Endothelial cell of umbilical vein (primary cell): ENCODE results near the gene ALK. TPM values are rescaled to one million over a fixed set of nuclear protein-coding genes. Genes with fewer than 3 reads are reported as not detected.

Experiments
- BruUV-seq: library from RNA; stranded (reverse); fragments of 400-500 nt; replicated peaks from 2 replicates; lab custom pipeline; 2021; lab: Mats Ljungman, UMichigan
- CTCF ChIA-PET: fragments of 300-600, 350-600 bp; sonication (Branson Sonifier 250); formaldehyde crosslinking; loops from one replicate; lab custom pipeline; 2021; ENCODE audit warnings: antibody characterized with exemption, inconsistent platforms; lab: Charles Lee
- POLR2A ChIA-PET: fragments of 300-600, 350-600 bp; sonication (Branson Sonifier 250); formaldehyde crosslinking; loops from one replicate; lab custom pipeline; 2021; ENCODE audit warnings: antibody characterized with exemption, inconsistent platforms; lab: Charles Lee
- DNase-seq: peaks from one replicate; pipeline ENCODE4 v3.0.0-alpha.2; 2011; ENCODE audit warnings: low read depth, low spot score
- FAIRE-seq: peaks from 2 replicates; lab custom pipeline; 2011; peaks lifted over from hg19 to GRCh38; lab: Jason Lieb, UNC
- H2AFZ ChIP-seq: 2 replicates; pipeline ENCODE4 v1.6.0; 2012; ENCODE audit warnings: low read depth, low read length, control low read depth, inconsistent platforms
- H3K27ac ChIP-seq: 2 replicates; pipeline ENCODE4 v1.5.1; 2011; ENCODE audit warnings: low read depth, mild to moderate bottlenecking, control low read depth, low read length, moderate library complexity; ENCODE audit not compliant: insufficient read depth
- H3K27me3 ChIP-seq, 2 experiments: 2 replicates each; pipeline versions ENCODE4 v1.6.0 to v1.6.1; 2011; ENCODE audit warnings: low read length in 2 of 2, mixed read lengths in 1 of 2; ENCODE audit not compliant: control insufficient read depth in 2 of 2, insufficient read depth in 2 of 2
- H3K36me3 ChIP-seq, 2 experiments: 2 replicates in 1 of 2; 3 replicates in 1 of 2; pipeline ENCODE4 v1.5.1; 2011; ENCODE audit warnings: low read length in 2 of 2, mild to moderate bottlenecking in 1 of 2, moderate library complexity in 1 of 2; ENCODE audit not compliant: control insufficient read depth in 2 of 2, insufficient read depth in 2 of 2; ENCODE audit errors: extremely low read depth in 1 of 2
- H3K4me1 ChIP-seq: 3 replicates; pipeline ENCODE4 v1.5.1; 2011; ENCODE audit warnings: mild to moderate bottlenecking, low read length; ENCODE audit not compliant: control insufficient read depth, insufficient read depth; ENCODE audit errors: extremely low read depth
- H3K4me2 ChIP-seq: 2 replicates; pipeline ENCODE4 v1.6.1; 2011; ENCODE audit warnings: low read length, control low read depth, mixed read lengths; ENCODE audit not compliant: insufficient read depth
- H3K4me3 ChIP-seq, 3 experiments: fragments of 200-600 bp in 1 of 3; sonication (generic), shearing (Covaris generic) in 1 of 3; replicated peaks in 1 of 3; 2 replicates each; pipeline ENCODE4 v1.5.1; 2011 to 2016; ENCODE audit warnings: control low read depth in 3 of 3, low read length in 3 of 3, mild to moderate bottlenecking in 2 of 3, inconsistent platforms in 1 of 3, low read depth in 1 of 3, moderate library complexity in 1 of 3; ENCODE audit not compliant: insufficient read depth in 1 of 3
- H3K79me2 ChIP-seq: 2 replicates; pipeline ENCODE4 v1.6.0; 2012; ENCODE audit warnings: low read length, inconsistent platforms; ENCODE audit not compliant: control insufficient read depth, insufficient read depth
- H3K9ac ChIP-seq: replicated peaks from 2 replicates; pipeline ENCODE3; 2011; ENCODE audit warnings: low read length, control low read depth; ENCODE audit not compliant: insufficient read depth; ENCODE audit errors: extremely low read depth
- H3K9me1 ChIP-seq: replicated peaks from 3 replicates; pipeline ENCODE4 v1.6.0; 2011; ENCODE audit warnings: mild to moderate bottlenecking, low read length; ENCODE audit not compliant: control insufficient read depth, insufficient read depth; ENCODE audit errors: extremely low read depth
- H3K9me3 ChIP-seq: replicated peaks from 2 replicates; pipeline ENCODE4 v1.5.1; 2012; ENCODE audit warnings: low read length, inconsistent platforms; ENCODE audit not compliant: control insufficient read depth, insufficient read depth
- H4K20me1 ChIP-seq: replicated peaks from 2 replicates; pipeline ENCODE3; 2011; ENCODE audit warnings: mild to moderate bottlenecking, low read length; ENCODE audit not compliant: control insufficient read depth, insufficient read depth; ENCODE audit errors: extremely low read depth
- CTCF ChIP-seq, 2 donors: IDR thresholded peaks; 1 replicate in 1 of 2; 2 replicates in 1 of 2; pipeline ENCODE4 v1.5.1; 2011; ENCODE audit warnings: low read length in 2 of 2, mild to moderate bottlenecking in 2 of 2, moderate library complexity in 2 of 2, control low read depth in 1 of 2, inconsistent platforms in 1 of 2, low read depth in 1 of 2; ENCODE audit not compliant: insufficient read depth in 1 of 2; ENCODE audit errors: extremely low read depth in 1 of 2
- EZH2 ChIP-seq: IDR thresholded peaks from 2 replicates; pipeline ENCODE4 v1.6.1; 2012; ENCODE audit warnings: borderline replicate concordance, low read depth, mild to moderate bottlenecking, moderate library complexity, low read length, inconsistent platforms; ENCODE audit not compliant: severe bottlenecking
- FOS ChIP-seq: IDR thresholded peaks from 2 replicates; pipeline ENCODE4 v1.6.1; 2011; ENCODE audit warnings: mild to moderate bottlenecking, low read length, moderate library complexity, borderline replicate concordance; ENCODE audit not compliant: insufficient read depth
- GATA2 ChIP-seq: IDR thresholded peaks from 2 replicates; pipeline ENCODE4 v1.7.0; 2011; ENCODE audit warnings: low read depth, mild to moderate bottlenecking, moderate library complexity, mixed read lengths, low read length; ENCODE audit not compliant: insufficient read length, insufficient read depth
- JUN ChIP-seq: IDR thresholded peaks from 2 replicates; pipeline ENCODE4 v1.6.1; 2011; ENCODE audit warnings: borderline replicate concordance, low read depth; ENCODE audit not compliant: insufficient read length, insufficient read depth
- MAX ChIP-seq: IDR thresholded peaks from 2 replicates; pipeline ENCODE4 v1.6.1; 2011; ENCODE audit not compliant: insufficient read depth, insufficient read length
- MYC ChIP-seq: IDR thresholded peaks from one replicate; pipeline ENCODE4 v1.6.1; 2011; ENCODE audit warnings: mild to moderate bottlenecking, low read depth, low read length
- POLR2A ChIP-seq: IDR thresholded peaks from 2 replicates; pipeline ENCODE4 v1.6.1; 2012; ENCODE audit warnings: low read depth, mild to moderate bottlenecking, control low read depth, low read length
- POLR2AphosphoS5 ChIP-seq: IDR thresholded peaks from 2 replicates; pipeline ENCODE4 v1.6.1; 2012; ENCODE audit warnings: low read depth, mild to moderate bottlenecking, control low read depth, low read length, moderate library complexity; ENCODE audit not compliant: insufficient read depth
- dilution Hi-C: fragments of 300-500 bp; cut with MboI; formaldehyde crosslinking; loops from one replicate; pipeline ENCODE4 v1.15.0; 2019; ENCODE audit warnings: low sequenced_read_pairs; ENCODE audit not compliant: extremely low pct_ligation_motif_present
- intact Hi-C: fragments of 100-400 bp; cut with micrococcal nuclease; formaldehyde crosslinking; loops from one replicate; pipeline ENCODE4 v1.10.0; 2022
- polyA plus RNA-seq, 4 experiments: library from polyadenylated mRNA; depleted of rRNA in 3 of 4; stranded (reverse) in 3 of 4; unstranded in 1 of 4; fragments of >200 nt; gene quantifications; 2 replicates each; pipeline versions ENCODE4 v1.2.1 to v1.2.3, GENCODE V29; 2011 to 2012; ENCODE audit warnings: missing spikeins in 1 of 4
- total RNA-seq: library from RNA; stranded (reverse); gene quantifications from 2 replicates; pipeline ENCODE4 v1.2.3, GENCODE V29; 2021

Gene ALK
- total and polyA plus RNA-seq, 2 donors (not counting 3 experiments of a cell fraction or from before 2014, with no cell fraction given) = not detected

- H3K9ac ChIP-seq = no peak overlapping the region
- DNase-seq (no peak), FAIRE-seq (no peak)
- POLR2A ChIA-PET = no interaction called here
- H3K79me2 ChIP-seq = no peaks in the 10 kb centered on the region
- H3K9me1 ChIP-seq = no peaks in the 10 kb centered on the region
- BruUV-seq = no TSS peak
- intact Hi-C loops (no loop called here), dilution Hi-C loops (no loop called here)
- no peaks in the 10 kb centered on the region for H3K4me1 ChIP-seq
- H3K4me2 ChIP-seq = no peak overlapping the region
- H3K27ac ChIP-seq = no peak overlapping the region
- no peak for TF ChIP-seq CTCF (IDR thresholded peaks at IDR 0.05; ENCODE audit: extremely low read depth in 1 of 2, insufficient read depth in 1 of 2, low read depth in 1 of 2, low read length in 2 of 2)
- TF ChIP-seq GATA2 = no peak
- no peak for TF ChIP-seq MYC
- no peak for TF ChIP-seq EZH2
- no peak for TF ChIP-seq POLR2AphosphoS5
- no peak for TF ChIP-seq MAX
- TF ChIP-seq POLR2A = no peak
- no peak for TF ChIP-seq JUN
- TF ChIP-seq FOS = no peak
- CTCF ChIA-PET = interaction anchor here (0.7 kb wide), 1 partner anchor 13 kb away, joined by 3 read pairs; no protein-coding TSS in a partner anchor
- H3K27me3 ChIP-seq = no peaks in the 10 kb centered on the region
- H3K4me3 ChIP-seq = no peak overlapping the region
- no peaks in the 10 kb centered on the region for H4K20me1 ChIP-seq
- no peaks in the 10 kb centered on the region for H3K36me3 ChIP-seq
- no peaks in the 10 kb centered on the region for H3K9me3 ChIP-seq
- no peak overlapping the region for H2AFZ ChIP-seq
These were observed 729.6 kb downstream of the ALK start for GRCh38 chr2:29191817-29192216.
